AG09319 (cell line): Measurements from ENCODE around the gene KLHDC3.

Experiments used
- DNase-seq: peaks from one replicate; pipeline ENCODE4 v3.0.0-alpha.2; 2010; ENCODE audit warnings: low read depth; ENCODE audit errors: extremely low read depth
- TF ChIP-seq, protein P1 (sequence below): IDR thresholded peaks from 2 replicates; pipeline ENCODE4 v1.5.1; 2011; ENCODE audit warnings: low read depth, mild to moderate bottlenecking, inconsistent platforms, low read length, moderate library complexity

Gene KLHDC3

DNA sequence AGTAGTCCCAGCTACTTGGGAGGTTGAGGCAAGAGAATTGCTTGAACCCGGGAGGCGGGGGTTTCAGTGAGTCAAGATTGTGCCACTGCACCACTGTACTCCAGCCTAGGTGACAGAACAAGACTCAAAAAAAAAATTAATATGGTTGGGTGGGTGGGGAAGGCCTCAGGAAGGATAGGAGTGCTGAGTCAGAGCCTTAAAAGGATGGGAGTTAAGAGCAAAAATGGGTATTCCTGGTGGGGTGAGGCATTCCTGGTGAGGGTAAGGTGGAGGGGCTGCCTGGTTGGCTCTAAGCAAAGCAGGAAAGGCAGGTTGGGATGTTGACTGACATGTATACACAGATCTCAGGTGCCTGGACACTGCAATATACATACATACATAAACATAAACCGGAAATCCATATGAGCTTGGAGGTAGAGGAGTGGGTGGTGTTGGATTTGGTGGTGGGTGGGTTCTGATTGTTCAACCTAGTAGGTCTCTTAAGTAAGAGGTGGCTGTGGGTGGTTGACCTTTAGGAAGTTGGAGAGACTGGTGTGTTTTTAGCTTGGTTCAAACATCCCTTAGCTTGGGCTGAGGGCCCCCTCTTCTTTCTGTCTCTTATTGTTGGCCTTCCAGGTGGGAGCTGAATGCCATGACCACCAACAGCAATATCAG is 6.1 kb downstream of the KLHDC3 start:
- TF ChIP-seq, protein P1, sequence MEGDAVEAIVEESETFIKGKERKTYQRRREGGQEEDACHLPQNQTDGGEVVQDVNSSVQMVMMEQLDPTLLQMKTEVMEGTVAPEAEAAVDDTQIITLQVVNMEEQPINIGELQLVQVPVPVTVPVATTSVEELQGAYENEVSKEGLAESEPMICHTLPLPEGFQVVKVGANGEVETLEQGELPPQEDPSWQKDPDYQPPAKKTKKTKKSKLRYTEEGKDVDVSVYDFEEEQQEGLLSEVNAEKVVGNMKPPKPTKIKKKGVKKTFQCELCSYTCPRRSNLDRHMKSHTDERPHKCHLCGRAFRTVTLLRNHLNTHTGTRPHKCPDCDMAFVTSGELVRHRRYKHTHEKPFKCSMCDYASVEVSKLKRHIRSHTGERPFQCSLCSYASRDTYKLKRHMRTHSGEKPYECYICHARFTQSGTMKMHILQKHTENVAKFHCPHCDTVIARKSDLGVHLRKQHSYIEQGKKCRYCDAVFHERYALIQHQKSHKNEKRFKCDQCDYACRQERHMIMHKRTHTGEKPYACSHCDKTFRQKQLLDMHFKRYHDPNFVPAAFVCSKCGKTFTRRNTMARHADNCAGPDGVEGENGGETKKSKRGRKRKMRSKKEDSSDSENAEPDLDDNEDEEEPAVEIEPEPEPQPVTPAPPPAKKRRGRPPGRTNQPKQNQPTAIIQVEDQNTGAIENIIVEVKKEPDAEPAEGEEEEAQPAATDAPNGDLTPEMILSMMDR: no peak
- DNase-seq: no peak

DNA sequence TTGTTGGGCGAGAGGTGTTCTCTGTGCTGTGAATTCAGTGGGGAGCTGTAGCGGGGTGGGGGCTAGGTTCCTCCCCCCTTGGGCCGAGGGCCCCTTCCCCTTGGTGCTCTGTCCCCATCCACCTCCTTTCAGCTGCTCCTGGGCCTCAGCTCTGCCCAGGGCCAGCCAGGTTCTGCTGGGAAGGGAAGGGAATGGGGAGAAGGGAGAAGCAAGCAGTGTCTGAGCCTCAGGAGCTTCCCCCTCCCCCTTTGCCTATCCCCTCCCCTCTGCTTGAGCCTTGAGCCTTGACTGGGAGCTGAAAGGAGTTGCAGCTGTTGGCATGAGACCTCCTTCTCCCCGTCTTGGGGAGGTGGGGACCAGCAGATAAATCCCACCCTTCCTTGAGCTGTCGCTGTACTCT is 6.8 kb downstream of the KLHDC3 start:
- no peak for DNase-seq
- TF ChIP-seq, protein P1: no peak

DNA sequence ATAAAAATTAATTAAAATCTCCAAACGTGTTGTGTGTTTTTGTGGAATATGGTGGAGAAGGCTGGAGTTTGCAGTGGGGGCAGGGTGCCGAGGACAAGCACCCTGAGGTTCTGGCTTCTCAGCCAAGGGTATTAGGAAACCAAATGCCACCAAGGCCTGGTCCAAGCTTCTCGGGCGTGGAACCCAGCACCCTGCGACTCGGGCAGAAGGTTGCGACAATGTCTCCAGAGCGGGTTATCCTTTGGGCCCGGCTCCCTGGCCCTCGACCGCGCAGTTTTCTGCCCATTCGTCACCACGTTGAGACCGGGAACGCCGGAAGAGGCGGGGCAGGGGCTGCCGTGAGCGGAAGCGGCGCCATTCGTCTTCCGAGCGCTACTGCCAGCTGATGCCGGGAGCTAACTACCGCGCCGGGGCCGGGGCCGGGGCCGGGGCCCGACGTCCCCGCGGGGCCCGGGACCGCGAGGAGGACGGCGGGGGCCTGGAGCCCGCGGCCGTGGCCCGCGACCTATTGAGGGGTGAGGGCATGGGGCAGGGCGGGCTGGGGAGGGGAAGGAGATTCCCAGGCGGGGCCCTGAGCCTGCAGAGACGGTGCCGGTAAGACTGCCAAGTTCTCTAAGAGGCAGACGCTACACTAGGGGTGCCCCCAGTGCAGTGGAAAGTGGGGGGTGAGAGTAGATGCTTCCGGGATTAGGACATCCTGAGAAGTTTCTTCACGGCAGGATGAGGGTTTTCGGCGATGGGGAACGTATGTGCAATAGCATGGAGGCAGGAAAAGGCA is 7.4 kb downstream of the KLHDC3 start, which contains the start of gene RRP36:
Gene RRP36, plus strand, starts transcription at position 354 of the 778 bp plus-strand sequence. Its CDS starts 32 bp downstream, at position 386.
- no peak for DNase-seq
- TF ChIP-seq, protein P1: no peak

DNA sequence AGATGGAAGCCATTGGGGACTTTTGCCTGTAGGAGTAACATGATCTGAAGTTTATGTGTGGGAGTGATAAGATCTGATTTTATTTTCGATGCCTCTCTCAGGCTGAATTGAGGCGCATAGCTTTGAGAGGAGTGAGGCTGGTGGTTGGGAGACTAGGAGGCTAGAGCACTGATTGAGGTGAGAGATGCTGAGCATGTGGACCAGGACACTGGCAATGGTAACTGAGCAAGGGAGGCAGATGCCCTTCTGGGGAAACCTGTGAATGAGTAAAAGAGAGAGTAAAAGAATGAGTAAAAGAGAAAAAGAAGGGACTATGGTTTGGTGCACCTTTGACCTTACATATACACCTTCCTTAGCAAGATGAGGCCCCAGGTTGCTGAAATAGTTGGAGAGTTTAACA is 10.4 kb downstream of the KLHDC3 start:
- TF ChIP-seq, protein P1: no peak
- no peak for DNase-seq

DNA sequence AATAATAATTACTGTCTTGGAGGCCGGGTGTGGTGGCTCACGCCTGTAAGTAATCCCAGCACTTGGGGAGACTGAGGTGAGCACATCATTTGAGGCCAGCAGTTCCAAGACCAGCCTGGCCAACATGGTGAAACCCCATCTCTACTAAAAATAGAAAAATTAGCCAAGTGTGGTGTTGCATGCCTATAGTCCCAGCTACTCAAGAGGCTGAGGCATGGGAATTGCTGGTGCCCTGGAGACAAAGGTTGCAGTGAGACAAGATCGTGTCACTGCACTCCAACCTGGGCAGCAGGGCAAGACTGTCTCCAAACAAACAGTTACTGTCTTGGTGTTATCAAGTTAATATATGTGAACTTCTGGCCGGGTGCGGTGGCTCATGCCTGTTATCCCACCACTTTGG is 12.3 kb downstream of the KLHDC3 start:
- TF ChIP-seq, protein P1: no peak
- DNase-seq: no peak

DNA sequence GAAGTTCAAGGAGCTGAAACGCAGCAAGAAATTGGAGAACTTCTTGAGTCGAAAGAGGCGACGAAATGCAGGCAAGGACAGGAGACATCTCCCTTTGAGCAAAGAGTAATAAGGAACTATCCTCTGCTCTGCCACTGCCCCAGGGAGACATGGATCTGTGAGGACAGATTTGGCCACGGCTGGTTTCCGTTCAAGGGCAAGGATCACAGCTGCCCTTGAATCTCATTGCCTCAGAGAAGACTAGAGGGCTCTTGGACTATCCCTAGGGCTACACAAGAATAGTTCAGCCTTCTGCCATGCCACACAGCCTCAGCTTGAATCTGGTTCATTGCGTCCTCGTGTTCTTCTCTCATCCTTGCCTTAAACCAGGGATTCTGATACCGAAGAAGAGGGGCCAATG is 15.1 kb downstream of the KLHDC3 start:
- TF ChIP-seq, protein P1: no peak
- no peak for DNase-seq

DNA sequence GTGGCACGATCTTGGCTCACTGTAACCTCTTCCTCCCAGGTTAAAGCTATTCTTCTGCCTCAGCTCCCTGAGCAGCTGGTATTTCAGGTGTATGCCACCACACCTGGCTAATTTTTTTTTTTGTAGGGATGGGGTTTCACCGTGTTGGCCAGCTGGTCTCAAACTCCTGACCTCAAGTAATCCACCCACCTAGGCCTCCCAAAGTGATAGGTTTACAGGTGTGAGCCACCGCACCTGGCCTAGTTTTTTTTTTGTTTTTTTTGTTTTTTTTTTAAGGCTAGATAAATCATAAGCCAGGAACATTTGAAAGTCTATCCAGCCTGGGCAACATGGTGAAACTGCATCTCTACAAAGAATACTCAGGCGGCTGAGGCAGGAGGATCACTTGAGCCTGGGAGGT is 18.3 kb downstream of the KLHDC3 start:
- TF ChIP-seq, protein P1: no peak
- no peak for DNase-seq
